Measurements from ENCODE around the gene SNRPE. TPM values are rescaled to one million over a fixed set of nuclear protein-coding genes. Genes with fewer than 3 reads are reported as not detected.

SNRPE gene
- total and polyA plus RNA-seq, 2 of the 13 experiments (the other 11 are each of a cell fraction or from before 2014, with no cell fraction given), result 146 to 281 TPM

DNA sequence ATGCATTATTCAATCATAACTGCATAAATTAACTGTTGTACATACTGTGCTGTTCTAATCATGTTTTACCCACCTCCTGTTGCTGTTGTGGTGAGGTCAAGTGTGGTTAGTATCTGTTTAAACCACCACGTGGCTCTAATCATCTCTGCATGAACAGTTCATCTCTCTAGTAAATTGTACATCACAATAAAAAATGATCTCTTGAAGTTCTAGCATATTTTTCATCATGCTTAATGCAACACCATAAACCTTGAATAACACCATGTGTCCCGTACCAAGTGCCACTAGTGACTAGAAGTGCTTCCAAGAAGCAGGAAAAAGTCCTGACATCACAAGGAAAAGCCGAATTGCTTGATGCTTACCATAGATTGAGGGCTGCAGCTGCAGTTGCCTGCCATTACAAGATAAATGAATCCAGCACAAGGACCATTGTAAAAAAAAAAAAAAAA lies 51.7 kb downstream of the SNRPE start:
- BruUV-seq (replicated peaks), result no TSS peak
- H3K36me3 ChIP-seq (replicated peaks in 1 of 2; ENCODE audit: control insufficient read depth in 1 of 2, insufficient read depth in 2 of 2, low read length in 2 of 2), result no peaks in the 10 kb centered on the region
- H3K4me1 ChIP-seq (ENCODE audit: insufficient read depth, low read length), result peaks cover 12% of the 10 kb centered on the region
- DNase-seq (ENCODE audit: low spot score), result no peak
- intact Hi-C loops (cut with micrococcal nuclease; ENCODE audit: unreplicated experiment), result no loop called here
- H3K27ac ChIP-seq (ENCODE audit: extremely low read length, insufficient read depth, low read length), result no peak overlapping the region
- in situ Hi-C loops (cut with HindIII; ENCODE audit: extremely low pct_ligation_motif_present, low pct_unique_long_range_greater_than_20kb), result no loop called here
- H3K4me3 ChIP-seq (replicated peaks in 1 of 3; ENCODE audit: insufficient read depth in 1 of 3, low read depth in 2 of 3, low read length in 3 of 3), result no peak overlapping the region
- POLR2A ChIA-PET, result no interaction called here
- no peak overlapping the region for H3K9ac ChIP-seq (ENCODE audit: insufficient read depth, low read depth, low read length)
- no peaks in the 10 kb centered on the region for H3K79me2 ChIP-seq (ENCODE audit: insufficient read depth, low read length)
- 37% methylated on average over 3 of the region's 3 CpGs for WGBS (ENCODE audit: low lambda C conversion rate)
- ATAC-seq, result no peak
- H4K20me1 ChIP-seq (ENCODE audit: insufficient read depth, low read length), result no peaks in the 10 kb centered on the region
- H3K9me3 ChIP-seq (ENCODE audit: low read length), result no peaks in the 10 kb centered on the region
- CTCF ChIA-PET (ENCODE audit: low intra/inter-chr PET ratio, low total read pairs), result no interaction called here
- no peak for FAIRE-seq
- no peak overlapping the region for H2AFZ ChIP-seq (ENCODE audit: low read length)
- H3K4me2 ChIP-seq (ENCODE audit: low read depth, low read length), result no peak overlapping the region
- no peaks in the 10 kb centered on the region for H3K27me3 ChIP-seq (ENCODE audit: control insufficient read depth in 1 of 2, insufficient read depth in 2 of 2, low read length in 2 of 2)
- TF ChIP-seq TEAD2 (CRISPR knock-in tag; IDR thresholded peaks at IDR 0.05) (no peak), TAF15 (IDR thresholded peaks at IDR 0.05; ENCODE audit: low read depth, low read length, poor library complexity, severe bottlenecking) (no peak), TFE3 (CRISPR knock-in tag; IDR thresholded peaks at IDR 0.05) (no peak), THAP9 (CRISPR knock-in tag; IDR thresholded peaks at IDR 0.05; ENCODE audit: borderline replicate concordance) (no peak), SAFB2 (CRISPR knock-in tag; IDR thresholded peaks at IDR 0.05; ENCODE audit: borderline replicate concordance, low read depth) (no peak), ZNF34 (CRISPR knock-in tag; IDR thresholded peaks at IDR 0.05; ENCODE audit: borderline replicate concordance) (no peak), ZZZ3 (CRISPR knock-in tag; IDR thresholded peaks at IDR 0.05; ENCODE audit: borderline replicate concordance) (no peak), ZNF432 (CRISPR knock-in tag; IDR thresholded peaks at IDR 0.05; ENCODE audit: borderline replicate concordance) (no peak), ZNF513 (CRISPR knock-in tag; conservative IDR thresholded peaks at IDR 0.05) (no peak), ZNF264 (CRISPR knock-in tag; IDR thresholded peaks at IDR 0.05) (no peak), IKZF1 (IDR thresholded peaks at IDR 0.05) (no peak), DMTF1 (CRISPR knock-in tag; IDR thresholded peaks at IDR 0.05) (no peak), YEATS4 (CRISPR knock-in tag; IDR thresholded peaks at IDR 0.05; ENCODE audit: borderline replicate concordance) (no peak), ZNF207 (IDR thresholded peaks at IDR 0.05; ENCODE audit: borderline replicate concordance) (no peak), NCOA2 (CRISPR knock-in tag; IDR thresholded peaks at IDR 0.05) (no peak)
- TF ChIP-seq, protein P1, sequence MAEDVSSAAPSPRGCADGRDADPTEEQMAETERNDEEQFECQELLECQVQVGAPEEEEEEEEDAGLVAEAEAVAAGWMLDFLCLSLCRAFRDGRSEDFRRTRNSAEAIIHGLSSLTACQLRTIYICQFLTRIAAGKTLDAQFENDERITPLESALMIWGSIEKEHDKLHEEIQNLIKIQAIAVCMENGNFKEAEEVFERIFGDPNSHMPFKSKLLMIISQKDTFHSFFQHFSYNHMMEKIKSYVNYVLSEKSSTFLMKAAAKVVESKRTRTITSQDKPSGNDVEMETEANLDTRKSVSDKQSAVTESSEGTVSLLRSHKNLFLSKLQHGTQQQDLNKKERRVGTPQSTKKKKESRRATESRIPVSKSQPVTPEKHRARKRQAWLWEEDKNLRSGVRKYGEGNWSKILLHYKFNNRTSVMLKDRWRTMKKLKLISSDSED (CRISPR knock-in tag; IDR thresholded peaks at IDR 0.05), result no peak

All from HepG2 (cell line).